Subcutaneous adipose tissue (tissue), 4 donors: ENCODE results near the gene TMEM239. TPM values are rescaled to one million over a fixed set of nuclear protein-coding genes. Genes with fewer than 3 reads are reported as not detected.

Experiments
- CTCF ChIP-seq: fragments of 450-650 bp; IDR thresholded peaks from one replicate; pipeline ENCODE4 v1.5.1; 2016; ENCODE audit warnings: low read depth, mild to moderate bottlenecking, control low read depth, antibody characterized with exemption, moderate library complexity
- total RNA-seq, 4 donors: library from RNA; depleted of rRNA; stranded (reverse); fragments of >200 nt; gene quantifications; one replicate each; pipeline ENCODE4 v1.1.0, GENCODE V29; 2016

Gene TMEM239
- total RNA-seq, 4 donors from 2014 or later, result not detected

DNA sequence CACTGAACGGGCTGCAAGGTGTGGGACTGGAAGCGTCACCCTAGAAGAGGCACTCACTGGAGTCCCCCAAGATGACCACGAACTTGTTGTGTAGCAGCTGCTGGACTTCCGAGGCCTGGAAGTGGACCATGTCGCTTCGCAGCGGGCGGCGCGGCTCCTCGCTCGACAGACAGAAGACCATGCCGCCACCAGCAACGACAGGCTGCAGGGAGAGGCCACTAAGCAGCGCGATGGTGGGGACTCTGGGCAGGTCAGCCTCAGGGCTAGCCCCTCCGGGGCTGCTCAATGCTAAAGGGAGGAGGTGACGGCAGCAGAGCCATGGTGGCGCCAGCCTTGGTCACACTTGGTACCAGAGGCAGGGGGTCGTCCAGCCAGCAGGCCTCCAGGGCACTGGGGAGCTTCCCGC lies 23.6 kb downstream of the TMEM239 start:
- TF ChIP-seq CTCF, result no peak

DNA sequence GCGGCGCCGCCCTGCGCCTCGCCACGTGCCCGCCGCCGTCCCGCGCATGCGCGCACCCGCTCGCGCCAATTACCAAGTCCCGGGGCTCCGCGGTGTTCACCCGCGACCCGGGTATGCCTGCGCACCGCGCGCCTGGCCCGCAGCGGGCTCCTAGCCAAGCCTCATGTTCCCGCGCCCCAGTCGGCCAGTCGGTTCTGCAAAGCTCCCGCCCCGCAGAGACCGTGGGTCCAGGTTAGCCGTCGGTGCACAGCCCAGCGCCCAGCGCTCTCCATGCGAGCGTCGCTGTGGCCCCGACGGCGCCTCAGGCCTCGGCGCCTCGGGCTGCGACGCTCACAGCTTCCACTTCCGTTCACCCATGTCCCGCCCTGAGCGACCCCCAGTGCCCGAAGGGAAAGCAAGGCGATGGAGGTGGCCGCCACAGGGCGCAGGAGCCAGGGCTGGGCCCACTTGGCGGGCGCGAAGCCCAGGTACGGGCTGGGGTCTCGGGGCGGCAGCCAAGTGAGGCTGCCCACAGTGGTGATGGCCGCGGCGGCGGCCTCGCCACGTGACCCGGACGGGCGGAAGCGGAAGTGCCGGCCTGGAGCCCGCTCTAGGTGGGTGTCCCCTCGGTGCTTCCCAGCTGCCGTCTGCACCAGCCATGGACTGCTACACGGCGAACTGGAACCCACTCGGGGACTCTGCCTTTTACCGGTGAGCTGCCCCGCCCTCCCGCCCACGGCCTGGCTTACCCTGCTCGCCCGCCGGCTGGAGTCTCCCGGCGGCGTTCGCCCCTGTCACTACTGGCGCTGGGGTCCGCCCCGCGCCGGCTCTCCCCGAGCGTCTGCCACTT lies 24.2 kb downstream of the TMEM239 start, which contains the start of the genes PCED1A and VPS16:
PCED1A (minus strand) TSS at position 518 of the 829 bp plus-strand sequence. CDS start 743 bp downstream, outside the sequence.
VPS16 (plus strand) TSS at position 608 of the 829 bp plus-strand sequence; CDS start at position 638, 30 bp downstream.
- TF ChIP-seq CTCF, result no peak

- no peak for TF ChIP-seq CTCF
These were observed 24.9 kb downstream of the TMEM239 start for GRCh38 chr20:2840967-2841531.

DNA sequence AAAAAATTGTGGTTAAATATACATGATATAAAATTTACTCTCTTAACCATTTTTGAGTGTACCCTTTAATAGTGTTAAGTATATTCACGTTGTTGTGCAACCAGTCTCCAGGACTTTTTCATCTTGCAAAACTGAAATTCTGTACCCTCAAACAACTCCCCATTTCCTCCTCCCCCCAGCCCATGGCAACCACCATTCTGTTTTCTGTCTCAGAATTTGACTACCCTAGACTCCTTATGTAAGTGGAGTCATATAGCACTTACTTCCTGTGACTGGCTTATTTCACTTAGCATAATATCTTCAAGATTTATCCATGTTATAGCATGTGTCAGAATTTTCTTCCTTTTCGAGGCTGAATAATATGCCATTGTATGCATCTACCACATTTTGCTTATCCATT lies 29.4 kb downstream of the TMEM239 start:
- TF ChIP-seq CTCF, result no peak

DNA sequence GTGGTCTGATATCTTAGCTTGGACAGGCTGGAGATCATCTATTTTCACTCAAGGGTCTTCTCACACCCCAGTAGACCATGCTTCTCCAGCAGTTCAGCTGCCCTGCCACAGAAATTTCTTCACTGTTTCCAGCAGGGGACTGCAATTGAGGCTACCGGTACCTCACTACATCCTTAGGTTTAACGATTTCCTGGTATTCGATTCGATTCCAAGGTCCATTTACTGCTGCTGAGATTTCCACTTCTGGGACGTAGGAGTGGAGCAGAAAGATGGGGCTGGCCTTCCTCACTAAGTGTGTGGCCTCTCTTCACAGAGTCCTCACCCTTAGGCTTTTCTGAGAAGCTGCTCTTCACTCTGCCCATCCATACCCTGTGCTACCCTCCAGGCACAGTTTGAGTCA lies 30.5 kb downstream of the TMEM239 start:
- TF ChIP-seq CTCF, result no peak

DNA sequence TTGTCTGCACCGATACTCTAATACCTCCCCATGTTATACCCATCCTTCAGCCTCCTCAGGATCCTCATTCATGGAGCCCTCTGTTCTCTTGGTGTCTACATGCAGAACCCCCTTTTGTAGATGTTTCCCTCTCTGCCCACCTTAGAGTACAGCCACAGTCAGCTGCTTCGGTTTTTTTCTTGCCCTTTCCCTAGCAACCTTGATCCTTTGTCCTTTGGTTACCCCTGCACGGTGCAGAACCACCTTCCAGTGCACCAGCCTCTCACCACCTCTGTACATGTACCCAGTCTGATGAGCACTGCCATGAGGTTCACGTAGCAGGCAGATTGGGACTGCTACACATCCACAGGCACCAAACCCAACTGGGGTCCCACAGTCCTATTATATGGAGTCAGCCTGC lies 31.6 kb downstream of the TMEM239 start:
- no peak for TF ChIP-seq CTCF

- TF ChIP-seq CTCF, result no peak
These were observed 33.4 kb downstream of the TMEM239 start for GRCh38 chr20:2849529-2849928.
